HL-60 (cell line): ENCODE data around the gene TFAP2D.

Source experiments
- GABPA ChIP-seq: IDR thresholded peaks from 2 replicates; pipeline ENCODE4 v1.6.1; 2012; ENCODE audit warnings: low read depth
- TF ChIP-seq, protein P1 (sequence below): IDR thresholded peaks from one replicate; pipeline ENCODE4 v1.5.1; 2011; ENCODE audit warnings: low read length, control low read depth, inconsistent platforms; ENCODE audit not compliant: insufficient read depth

DNA sequence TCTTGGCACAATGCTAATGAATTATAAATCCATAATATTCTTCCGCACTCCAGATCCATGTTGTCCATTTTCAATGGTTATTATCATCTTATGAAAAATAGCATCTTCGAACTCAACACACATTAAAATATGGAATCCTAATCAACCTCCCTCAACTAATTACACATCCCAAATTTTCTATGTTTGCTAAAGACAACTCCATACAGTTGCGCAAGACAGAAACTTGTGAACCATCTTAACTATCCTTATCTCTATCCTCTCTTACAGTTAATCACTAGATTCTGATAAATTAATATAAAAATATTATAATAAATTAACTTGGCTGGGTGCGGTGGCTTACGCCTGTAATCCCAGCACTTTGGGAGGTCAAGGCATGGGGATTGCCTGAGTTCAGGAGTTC is 67.1 kb downstream of the TFAP2D start:
- TF ChIP-seq, protein P1, sequence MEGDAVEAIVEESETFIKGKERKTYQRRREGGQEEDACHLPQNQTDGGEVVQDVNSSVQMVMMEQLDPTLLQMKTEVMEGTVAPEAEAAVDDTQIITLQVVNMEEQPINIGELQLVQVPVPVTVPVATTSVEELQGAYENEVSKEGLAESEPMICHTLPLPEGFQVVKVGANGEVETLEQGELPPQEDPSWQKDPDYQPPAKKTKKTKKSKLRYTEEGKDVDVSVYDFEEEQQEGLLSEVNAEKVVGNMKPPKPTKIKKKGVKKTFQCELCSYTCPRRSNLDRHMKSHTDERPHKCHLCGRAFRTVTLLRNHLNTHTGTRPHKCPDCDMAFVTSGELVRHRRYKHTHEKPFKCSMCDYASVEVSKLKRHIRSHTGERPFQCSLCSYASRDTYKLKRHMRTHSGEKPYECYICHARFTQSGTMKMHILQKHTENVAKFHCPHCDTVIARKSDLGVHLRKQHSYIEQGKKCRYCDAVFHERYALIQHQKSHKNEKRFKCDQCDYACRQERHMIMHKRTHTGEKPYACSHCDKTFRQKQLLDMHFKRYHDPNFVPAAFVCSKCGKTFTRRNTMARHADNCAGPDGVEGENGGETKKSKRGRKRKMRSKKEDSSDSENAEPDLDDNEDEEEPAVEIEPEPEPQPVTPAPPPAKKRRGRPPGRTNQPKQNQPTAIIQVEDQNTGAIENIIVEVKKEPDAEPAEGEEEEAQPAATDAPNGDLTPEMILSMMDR = no peak
- TF ChIP-seq GABPA = no peak
